ENCODE data around the gene NFKBIZ.

The NFKBIZ gene

GRCh38 chr3:101848754-101849713 is at the start of gene NFKBIZ:
TSS of gene NFKBIZ (plus strand) at chr3:101849514. CDS start at chr3:101849629, 115 bp downstream.
- peak; percentile 96 for DNase-seq

- DNase-seq, result no peak
These were observed 48.1 kb upstream of the NFKBIZ start for GRCh38 chr3:101801174-101801573.

- no peak for DNase-seq
These were observed 47.1 kb upstream of the NFKBIZ start for GRCh38 chr3:101802179-101802578.

- peak; percentile 57 for DNase-seq
These were observed 46.0 kb upstream of the NFKBIZ start for GRCh38 chr3:101803173-101803782.

GRCh38 chr3:101803939-101804338 is 45.4 kb upstream of the NFKBIZ start:
- DNase-seq, result no peak

GRCh38 chr3:101806491-101806890 is 42.8 kb upstream of the NFKBIZ start:
- no peak for DNase-seq

GRCh38 chr3:101807888-101808287 is 41.4 kb upstream of the NFKBIZ start:
- no peak for DNase-seq

- DNase-seq, result peak; percentile 32
These were observed 39.9 kb upstream of the NFKBIZ start for GRCh38 chr3:101809178-101810021.

- DNase-seq, result no peak
These were observed 39.3 kb upstream of the NFKBIZ start for GRCh38 chr3:101810022-101810418.

- no peak for DNase-seq
These were observed 37.4 kb upstream of the NFKBIZ start for GRCh38 chr3:101811875-101812274.

GRCh38 chr3:101812895-101813294 is 36.4 kb upstream of the NFKBIZ start:
- no peak for DNase-seq

- no peak for DNase-seq
These were observed 35.4 kb upstream of the NFKBIZ start for GRCh38 chr3:101813817-101814440.

GRCh38 chr3:101814835-101815234 is 34.5 kb upstream of the NFKBIZ start:
- DNase-seq, result no peak

GRCh38 chr3:101816215-101817149 is 32.8 kb upstream of the NFKBIZ start:
- DNase-seq, result no peak

- DNase-seq, result no peak
These were observed 31.3 kb upstream of the NFKBIZ start for GRCh38 chr3:101817992-101818391.

- no peak for DNase-seq
These were observed 29.6 kb upstream of the NFKBIZ start for GRCh38 chr3:101819649-101820206.

GRCh38 chr3:101821503-101821902 is 27.8 kb upstream of the NFKBIZ start:
- no peak for DNase-seq

- DNase-seq, result no peak
These were observed 25.8 kb upstream of the NFKBIZ start for GRCh38 chr3:101823525-101823924.

- no peak for DNase-seq
These were observed 24.6 kb upstream of the NFKBIZ start for GRCh38 chr3:101824702-101825101.

- DNase-seq, result no peak
These were observed 23.3 kb upstream of the NFKBIZ start for GRCh38 chr3:101825904-101826445.

Measured in stimulated activated CD4-positive, alpha-beta T cell treated with anti-CD3 and anti-CD28 coated beads, Interleukin-15, amount 100 ng/mL, for 24 hours (primary cell).